ENCODE results near the gene CFAP20DC. TPM values are rescaled to one million over a fixed set of nuclear protein-coding genes. Genes with fewer than 3 reads are reported as not detected.

Gene CFAP20DC
- total and polyA plus RNA-seq, 2 of the 4 experiments (the other 2 are of a cell fraction) = 1.2 to 1.6 TPM

- TF ChIP-seq CHD1 (IDR thresholded peaks at IDR 0.05; ENCODE audit: low read depth, low read length) = no peak
These were observed 220.4 kb downstream of the CFAP20DC start (continued) for GRCh38 chr3:58829321-58830000.

- H2BK5ac ChIP-seq (ENCODE audit: low read depth, low read length, poor library complexity, severe bottlenecking) = no peak overlapping the region
- no peak overlapping the region for H2BK120ac ChIP-seq (ENCODE audit: low read depth, low read length)
- no peak overlapping the region for H4K91ac ChIP-seq (ENCODE audit: insufficient read depth, low read depth, low read length)
- no peak overlapping the region for H2AK5ac ChIP-seq (ENCODE audit: low read depth, low read length)
- no peak overlapping the region for H2AK9ac ChIP-seq (replicated peaks; ENCODE audit: low read depth, low read length, poor library complexity)
- peak overlapping the region; percentile 5; the same call in 1 of the 2 replicates for H2BK20ac ChIP-seq (ENCODE audit: low read depth, low read length)
- no peak overlapping the region for H3K4ac ChIP-seq (ENCODE audit: low read depth, low read length)
- H2BK15ac ChIP-seq (ENCODE audit: low read depth, low read length) = no peak overlapping the region
- CTCF ChIA-PET = interaction anchor here (0.6 to 3.7 kb wide), 8 partner anchors 9 to 751 kb away, joined by 3 to 23 read pairs (median 4); no protein-coding TSS in a partner anchor
- dilution Hi-C loops (cut with HindIII; ENCODE audit: low sequenced_read_pairs, unreplicated experiment) (no loop called here), intact Hi-C loops (cut with micrococcal nuclease) (loop anchor here (1.0 to 10.0 kb wide), 8 partner anchors 138 to 1030 kb away; no protein-coding TSS in a partner anchor), in situ Hi-C loops (cut with MboI; ENCODE audit: low sequenced_read_pairs) (loop anchor here (10.0 to 25.0 kb wide), 2 partner anchors 220 to 1038 kb away; no protein-coding TSS in a partner anchor)
- no peaks in the 10 kb centered on the region for H3K27me3 ChIP-seq (ENCODE audit: control insufficient read depth, insufficient read depth, low read length)
- H2AFZ ChIP-seq (replicated peaks; ENCODE audit: low read length, poor library complexity) = no peak overlapping the region
- H3K9me3 ChIP-seq (ENCODE audit: control insufficient read depth, insufficient read depth, low read length) = no peaks in the 10 kb centered on the region
- H3K4me3 ChIP-seq (ENCODE audit: insufficient read depth, low read depth, low read length) = no peak overlapping the region
- no TSS peak for BruUV-seq (replicated peaks)
- no peaks in the 10 kb centered on the region for H3K4me1 ChIP-seq (ENCODE audit: control insufficient read depth, insufficient read depth, low read length)
- no peaks in the 10 kb centered on the region for H3K79me1 ChIP-seq (ENCODE audit: low read depth in 1 of 2, low read length in 2 of 2)
- no peaks in the 10 kb centered on the region for H4K20me1 ChIP-seq (ENCODE audit: insufficient read depth, low read length)
- no peak overlapping the region for H4K8ac ChIP-seq (ENCODE audit: low read depth in 2 of 2, low read length in 2 of 2)
- ATAC-seq (ENCODE audit: low read depth) = no peak
- DNase-seq = no peak
- H3K18ac ChIP-seq (ENCODE audit: low read depth, low read length) = peak overlapping the region; percentile 18; the same call in 1 of the 2 replicates
- no peak overlapping the region for H3K14ac ChIP-seq (replicated peaks; ENCODE audit: low read depth, low read length)
- H3K4me2 ChIP-seq (ENCODE audit: low read depth, low read length) = no peak overlapping the region
- no CpG with 5 or more reads among the region's 1 CpG for WGBS, 2 experiments (ENCODE audit: extremely low coverage in 2 of 2, insufficient read length in 1 of 2)
- H3K23ac ChIP-seq (ENCODE audit: low read depth, low read length) = no peak overlapping the region
- POLR2A ChIA-PET (ENCODE audit: unreplicated experiment) = no interaction called here
- no peak overlapping the region for H3K9ac ChIP-seq (ENCODE audit: low read depth, low read length)
- no peaks in the 10 kb centered on the region for H3K9me1 ChIP-seq (ENCODE audit: insufficient read depth, low read length)
- no peaks in the 10 kb centered on the region for H3K36me3 ChIP-seq (ENCODE audit: control insufficient read depth, insufficient read depth, low read length)
- H4K5ac ChIP-seq (ENCODE audit: low read depth, low read length) = no peak overlapping the region
- no peak overlapping the region for H3K27ac ChIP-seq (ENCODE audit: insufficient read depth, low read length)
- no peak overlapping the region for H3K56ac ChIP-seq (ENCODE audit: extremely low read depth, insufficient read depth, low read length)
- no peak for TF ChIP-seq BHLHE40 (IDR thresholded peaks at IDR 0.05; ENCODE audit: low read depth, low read length)
- no peak for TF ChIP-seq CTCF (conservative IDR thresholded peaks at IDR 0.05; ENCODE audit: low read depth, low read length)
- no peak for TF ChIP-seq RCOR1 (IDR thresholded peaks at IDR 0.05; ENCODE audit: insufficient replicate concordance, low read length)
- no peak for TF ChIP-seq RAD21 (IDR thresholded peaks at IDR 0.05; ENCODE audit: low read length)
- no peak for TF ChIP-seq USF2 (IDR thresholded peaks at IDR 0.05; ENCODE audit: low read depth, low read length)
- TF ChIP-seq CEBPB (IDR thresholded peaks at IDR 0.05; ENCODE audit: low read depth, low read length) = no peak
- no peak for TF ChIP-seq SMC3 (IDR thresholded peaks at IDR 0.05; ENCODE audit: low read depth, low read length)
- no peak for TF ChIP-seq ELK1 (IDR thresholded peaks at IDR 0.05; ENCODE audit: borderline replicate concordance, low read depth, low read length)
- TF ChIP-seq MAFK (IDR thresholded peaks at IDR 0.05; ENCODE audit: low read depth, low read length) = no peak
- TF ChIP-seq RFX5 (IDR thresholded peaks at IDR 0.05; ENCODE audit: low read depth, low read length) = no peak
- TF ChIP-seq NFE2L2 (IDR thresholded peaks at IDR 0.05; ENCODE audit: low read depth, low read length) = no peak
- TF ChIP-seq MXI1 (IDR thresholded peaks at IDR 0.05; ENCODE audit: borderline replicate concordance, low read depth, low read length) = no peak
These were observed 225.0 kb downstream of the CFAP20DC start for GRCh38 chr3:58824777-58825176.
